SK-N-SH treated with all-trans-retinoic acid at 6 μM for 48 hours (cell line): ENCODE data around the gene CTBP1.

Source experiments
- BACH2 ChIP-seq: fragments of 250-450 bp; sonication (Bioruptor Pico); IDR thresholded peaks from 2 replicates; pipeline ENCODE4 v1.9.0; 2021; ENCODE audit warnings: mild to moderate bottlenecking, borderline replicate concordance
- CSRNP3 ChIP-seq: fragments of 250-450 bp; sonication (Bioruptor Pico); IDR thresholded peaks from 2 replicates; pipeline ENCODE4 v1.5.1; 2021; ENCODE audit warnings: mild to moderate bottlenecking, moderate library complexity
- PPARA ChIP-seq: fragments of 250-450 bp; sonication (Bioruptor Pico); IDR thresholded peaks from 2 replicates; pipeline ENCODE4 v1.5.0; 2020; ENCODE audit warnings: mild to moderate bottlenecking, borderline replicate concordance
- ZFP3 ChIP-seq: fragments of 250-450 bp; sonication (Bioruptor Pico); IDR thresholded peaks from 2 replicates; pipeline ENCODE4 v1.5.0; 2020; ENCODE audit warnings: mild to moderate bottlenecking, moderate library complexity
- ZNF70 ChIP-seq: fragments of 450-650 bp; formaldehyde crosslinking; IDR thresholded peaks from 2 replicates; pipeline ENCODE4 v1.5.0; 2020; ENCODE audit warnings: mild to moderate bottlenecking, moderate library complexity

GRCh38 chr4:1222938-1223690 is 25.8 kb downstream of the CTBP1 start:
- TF ChIP-seq ZNF70 (CRISPR knock-in tag) (no peak), ZFP3 (CRISPR knock-in tag) (no peak), CSRNP3 (CRISPR knock-in tag) (no peak), PPARA (CRISPR knock-in tag) (no peak), BACH2 (CRISPR knock-in tag) (no peak)
